MCF 10A (cell line): Measurements from ENCODE around the gene EHBP1L1. TPM values are rescaled to one million over a fixed set of nuclear protein-coding genes. Genes with fewer than 3 reads are reported as not detected.

ENCODE experiments used
- BruUV-seq: library from RNA; stranded (reverse); fragments of 400-500 nt; replicated peaks from 2 replicates; lab custom pipeline; 2021; lab: Mats Ljungman, UMichigan
- CTCF ChIA-PET: fragments of 300-600 bp; sonication (Branson Sonifier 250); formaldehyde crosslinking; extraction: SDS; loops from one replicate; lab custom pipeline; 2021; ENCODE audit warnings: antibody characterized with exemption, inconsistent platforms; lab: Yijun Ruan, JAX
- POLR2A ChIA-PET: fragments of 300-600, 350-650 bp; sonication (Branson Sonifier 250); formaldehyde crosslinking; extraction: SDS; loops from one replicate; lab custom pipeline; 2020; ENCODE audit warnings: antibody characterized with exemption, inconsistent platforms; lab: Yijun Ruan, JAX
- DNase-seq: peaks from one replicate; pipeline ENCODE4 v3.0.0-alpha.2; 2018; ENCODE audit not compliant: unreplicated experiment
- H3K27ac Mint-ChIP-seq: one replicate; pipeline ENCODE4 v1.8.0; 2022; ENCODE audit warnings: mild to moderate bottlenecking, low read depth, mixed read lengths; ENCODE audit not compliant: unreplicated experiment
- H3K27me3 Mint-ChIP-seq: one replicate; pipeline ENCODE4 v1.8.0; 2022; ENCODE audit warnings: mixed read lengths; ENCODE audit not compliant: insufficient read depth, unreplicated experiment
- H3K36me3 Mint-ChIP-seq: one replicate; pipeline ENCODE4 v1.8.0; 2022; ENCODE audit warnings: mild to moderate bottlenecking, moderate library complexity, mixed read lengths; ENCODE audit not compliant: insufficient read depth, unreplicated experiment
- H3K4me1 Mint-ChIP-seq: one replicate; pipeline ENCODE4 v1.8.0; 2022; ENCODE audit warnings: mixed read lengths; ENCODE audit not compliant: insufficient read depth, unreplicated experiment
- H3K4me3 Mint-ChIP-seq: one replicate; pipeline ENCODE4 v1.8.0; 2022; ENCODE audit warnings: mild to moderate bottlenecking, moderate library complexity, mixed read lengths; ENCODE audit not compliant: unreplicated experiment
- H3K9me3 Mint-ChIP-seq: one replicate; pipeline ENCODE4 v1.8.0; 2022; ENCODE audit warnings: mixed read lengths; ENCODE audit not compliant: unreplicated experiment
- intact Hi-C: fragments of 100-400 bp; cut with micrococcal nuclease; formaldehyde crosslinking; loops from 2 replicates; pipeline ENCODE4 v1.14.1; 2022
- total RNA-seq: library from RNA; stranded (reverse); gene quantifications from 2 replicates; pipeline ENCODE4 v1.2.3, GENCODE V29; 2022
- TF ChIP-seq, protein P1 (sequence below): fragments of 200-600 bp; IDR thresholded peaks from one replicate; pipeline ENCODE4 v1.8.0; 2022; ENCODE audit warnings: antibody characterized with exemption, mild to moderate bottlenecking; ENCODE audit not compliant: unreplicated experiment

Gene EHBP1L1
- total RNA-seq, 1 experiment from 2014 or later: 31.3 TPM

- Mint-ChIP-seq H3K9me3 (no peaks in the 10 kb centered on the region), H3K4me3 (no peak overlapping the region), H3K36me3 (peaks cover 37% of the 10 kb centered on the region), H3K4me1 (no peaks in the 10 kb centered on the region), H3K27me3 (no peaks in the 10 kb centered on the region), H3K27ac (no peak overlapping the region)
- TF ChIP-seq, protein P1, sequence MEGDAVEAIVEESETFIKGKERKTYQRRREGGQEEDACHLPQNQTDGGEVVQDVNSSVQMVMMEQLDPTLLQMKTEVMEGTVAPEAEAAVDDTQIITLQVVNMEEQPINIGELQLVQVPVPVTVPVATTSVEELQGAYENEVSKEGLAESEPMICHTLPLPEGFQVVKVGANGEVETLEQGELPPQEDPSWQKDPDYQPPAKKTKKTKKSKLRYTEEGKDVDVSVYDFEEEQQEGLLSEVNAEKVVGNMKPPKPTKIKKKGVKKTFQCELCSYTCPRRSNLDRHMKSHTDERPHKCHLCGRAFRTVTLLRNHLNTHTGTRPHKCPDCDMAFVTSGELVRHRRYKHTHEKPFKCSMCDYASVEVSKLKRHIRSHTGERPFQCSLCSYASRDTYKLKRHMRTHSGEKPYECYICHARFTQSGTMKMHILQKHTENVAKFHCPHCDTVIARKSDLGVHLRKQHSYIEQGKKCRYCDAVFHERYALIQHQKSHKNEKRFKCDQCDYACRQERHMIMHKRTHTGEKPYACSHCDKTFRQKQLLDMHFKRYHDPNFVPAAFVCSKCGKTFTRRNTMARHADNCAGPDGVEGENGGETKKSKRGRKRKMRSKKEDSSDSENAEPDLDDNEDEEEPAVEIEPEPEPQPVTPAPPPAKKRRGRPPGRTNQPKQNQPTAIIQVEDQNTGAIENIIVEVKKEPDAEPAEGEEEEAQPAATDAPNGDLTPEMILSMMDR: no peak
- DNase-seq: no peak
- intact Hi-C loops: no loop called here
- BruUV-seq: no TSS peak
- ChIA-PET CTCF (interaction anchor here (0.6 to 0.9 kb wide), 3 partner anchors 33 to 287 kb away, joined by 3 to 4 read pairs (median 3); no protein-coding TSS in a partner anchor), POLR2A (interaction anchor here (0.6 kb wide), 1 partner anchor 29 kb away, joined by 3 read pairs; no protein-coding TSS in a partner anchor)
Measured at GRCh38 chr11:65625628-65626342, 49.9 kb downstream of the EHBP1L1 start.

GRCh38 chr11:65627202-65627601 lies 51.3 kb downstream of the EHBP1L1 start:
- no TSS peak for BruUV-seq
- Mint-ChIP-seq H3K27ac (no peak overlapping the region), H3K36me3 (peaks cover 25% of the 10 kb centered on the region), H3K27me3 (no peaks in the 10 kb centered on the region), H3K9me3 (no peaks in the 10 kb centered on the region), H3K4me3 (no peak overlapping the region), H3K4me1 (no peaks in the 10 kb centered on the region)
- POLR2A ChIA-PET: no interaction called here
- TF ChIP-seq, protein P1: no peak
- CTCF ChIA-PET: interaction anchor here (0.9 kb wide), 1 partner anchor 33 kb away, joined by 6 read pairs; no protein-coding TSS in a partner anchor
- DNase-seq: no peak
- intact Hi-C loops: no loop called here

- BruUV-seq: no TSS peak
- H3K4me3 Mint-ChIP-seq: no peak overlapping the region
- peaks cover 30% of the 10 kb centered on the region for H3K36me3 Mint-ChIP-seq
- no peaks in the 10 kb centered on the region for H3K9me3 Mint-ChIP-seq
- CTCF ChIA-PET: interaction anchor here (0.7 kb wide), 1 partner anchor 449 kb away, joined by 3 read pairs; no protein-coding TSS in a partner anchor
- H3K27ac Mint-ChIP-seq: no peak overlapping the region
- H3K27me3 Mint-ChIP-seq: no peaks in the 10 kb centered on the region
- no peak for DNase-seq
- intact Hi-C loops: no loop called here
- POLR2A ChIA-PET: interaction anchor here (0.6 to 1.5 kb wide), 3 partner anchors 16 to 37 kb away, joined by 3 to 5 read pairs (median 4); partner anchors contain the start of gene MAP3K11
- H3K4me1 Mint-ChIP-seq: no peaks in the 10 kb centered on the region
- TF ChIP-seq, protein P1: no peak
Measured at GRCh38 chr11:65629579-65629978, 53.7 kb downstream of the EHBP1L1 start.

DNA sequence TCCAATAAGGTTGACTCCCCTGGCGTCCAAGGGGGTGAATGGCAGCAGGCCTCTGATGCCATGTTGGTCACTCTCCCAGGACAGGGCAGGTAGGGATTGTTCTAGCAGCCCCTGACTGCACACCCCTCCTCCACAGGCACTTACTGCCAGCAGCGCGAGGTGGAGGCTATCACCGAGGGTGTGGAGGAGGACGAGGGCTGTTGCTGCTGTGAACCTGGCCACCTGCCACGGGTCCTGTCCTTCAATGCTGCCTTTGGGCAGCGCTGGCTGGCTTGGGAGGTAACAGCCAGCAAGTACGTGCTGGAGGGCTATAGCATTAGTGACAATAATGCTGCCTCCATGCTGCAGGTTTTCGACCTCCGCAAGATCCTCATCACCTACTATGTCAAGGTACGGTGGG lies 54.4 kb downstream of the EHBP1L1 start:
- no peak for DNase-seq
- H3K27ac Mint-ChIP-seq: no peak overlapping the region
- H3K27me3 Mint-ChIP-seq: no peaks in the 10 kb centered on the region
- no peaks in the 10 kb centered on the region for H3K4me1 Mint-ChIP-seq
- BruUV-seq: no TSS peak
- TF ChIP-seq, protein P1: no peak
- H3K9me3 Mint-ChIP-seq: no peaks in the 10 kb centered on the region
- intact Hi-C loops: no loop called here
- H3K4me3 Mint-ChIP-seq: no peak overlapping the region
- ChIA-PET POLR2A (interaction anchor here (0.6 kb wide), 1 partner anchor 16 kb away, joined by 4 read pairs; the partner anchor contains the start of gene MAP3K11), CTCF (no interaction called here)
- H3K36me3 Mint-ChIP-seq: peaks cover 33% of the 10 kb centered on the region
